Upper lobe of left lung (tissue), 4 donors: Measurements from ENCODE around the gene FYB1.

Source experiments
- CTCF ChIP-seq, 6 experiments: fragments of 450-650 bp in 4 of 6; fragments of 200-600 bp in 2 of 6; sonication (generic) in 2 of 6; IDR thresholded peaks; one replicate each; pipeline ENCODE4 v1.5.1; 2016 to 2019; ENCODE audit warnings: antibody characterized with exemption in 6 of 6
- EP300 ChIP-seq, 4 donors: sonication (generic); formaldehyde crosslinking; IDR thresholded peaks; one replicate each; pipeline ENCODE4 v1.5.1; 2017; ENCODE audit warnings: antibody characterized with exemption in 4 of 4, control low read depth in 2 of 4
- POLR2A ChIP-seq, 4 donors: fragments of 450-650 bp; IDR thresholded peaks; one replicate each; pipeline ENCODE4 v1.5.1; 2016 to 2017; ENCODE audit warnings: antibody characterized with exemption in 4 of 4, mild to moderate bottlenecking in 2 of 4

- TF ChIP-seq CTCF (IDR thresholded peaks at IDR 0.05), result no peak
- TF ChIP-seq POLR2A (IDR thresholded peaks at IDR 0.05), result no peak
- TF ChIP-seq EP300 (IDR thresholded peaks at IDR 0.05), result no peak
Measured at GRCh38 chr5:39254671-39255070, 35.3 kb upstream of the FYB1 start.
